ENCODE results near the gene BTNL3.

DNA sequence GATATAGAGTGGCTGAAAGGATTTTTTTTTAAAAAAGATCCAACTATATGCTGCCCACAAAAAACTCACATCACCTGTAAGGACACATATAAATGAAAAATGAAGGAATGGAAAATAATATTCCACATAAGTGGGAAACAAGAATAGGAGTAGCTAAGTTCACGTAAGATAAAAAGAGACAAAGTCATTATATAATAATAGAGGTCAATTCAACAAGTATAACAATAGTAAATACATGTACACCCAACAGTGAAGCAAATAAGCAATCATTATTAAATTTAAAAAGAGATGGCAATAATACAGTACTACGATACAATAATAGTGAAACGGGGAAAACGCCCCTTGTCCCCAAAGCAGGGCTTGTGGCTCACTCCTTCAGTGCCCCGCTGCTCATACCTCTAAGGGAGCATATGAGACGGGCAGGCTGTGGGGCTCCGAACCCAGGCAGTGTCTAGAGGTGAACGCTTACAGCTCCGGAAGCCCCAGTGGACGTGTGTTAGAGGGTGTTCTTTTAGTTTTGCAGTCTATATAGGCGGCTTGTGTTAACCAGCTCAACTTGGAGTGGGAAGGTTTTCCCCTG lies 38.9 kb downstream of the BTNL3 start:
- TF ChIP-seq, protein P1, sequence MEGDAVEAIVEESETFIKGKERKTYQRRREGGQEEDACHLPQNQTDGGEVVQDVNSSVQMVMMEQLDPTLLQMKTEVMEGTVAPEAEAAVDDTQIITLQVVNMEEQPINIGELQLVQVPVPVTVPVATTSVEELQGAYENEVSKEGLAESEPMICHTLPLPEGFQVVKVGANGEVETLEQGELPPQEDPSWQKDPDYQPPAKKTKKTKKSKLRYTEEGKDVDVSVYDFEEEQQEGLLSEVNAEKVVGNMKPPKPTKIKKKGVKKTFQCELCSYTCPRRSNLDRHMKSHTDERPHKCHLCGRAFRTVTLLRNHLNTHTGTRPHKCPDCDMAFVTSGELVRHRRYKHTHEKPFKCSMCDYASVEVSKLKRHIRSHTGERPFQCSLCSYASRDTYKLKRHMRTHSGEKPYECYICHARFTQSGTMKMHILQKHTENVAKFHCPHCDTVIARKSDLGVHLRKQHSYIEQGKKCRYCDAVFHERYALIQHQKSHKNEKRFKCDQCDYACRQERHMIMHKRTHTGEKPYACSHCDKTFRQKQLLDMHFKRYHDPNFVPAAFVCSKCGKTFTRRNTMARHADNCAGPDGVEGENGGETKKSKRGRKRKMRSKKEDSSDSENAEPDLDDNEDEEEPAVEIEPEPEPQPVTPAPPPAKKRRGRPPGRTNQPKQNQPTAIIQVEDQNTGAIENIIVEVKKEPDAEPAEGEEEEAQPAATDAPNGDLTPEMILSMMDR (IDR thresholded peaks at IDR 0.05; ENCODE audit: insufficient read depth, low read depth, low read length) = no peak
- TF ChIP-seq EZH2 (IDR thresholded peaks at IDR 0.05; ENCODE audit: insufficient read depth, low read length) = no peak
